DND-41 (cell line): Measurements from ENCODE around the gene ZNF653.

ENCODE experiments used
- CTCF ChIP-seq: IDR thresholded peaks from 2 replicates; pipeline ENCODE4 v1.5.1; 2012; ENCODE audit warnings: borderline replicate concordance, low read length, moderate library complexity, mild to moderate bottlenecking; ENCODE audit not compliant: poor library complexity, severe bottlenecking; ENCODE audit errors: extremely low read depth
- EZH2 ChIP-seq: IDR thresholded peaks from 3 replicates; pipeline ENCODE4 v1.6.1; 2012; ENCODE audit warnings: borderline replicate concordance, low read depth, mild to moderate bottlenecking, moderate library complexity, low read length, inconsistent platforms; ENCODE audit not compliant: severe bottlenecking

- TF ChIP-seq EZH2, result no peak
- TF ChIP-seq CTCF, result no peak
These were observed 47.8 kb downstream of the ZNF653 start for GRCh38 chr19:11457831-11458230.
